HCT116 (cell line): ENCODE results near the gene PSKH1. TPM values are rescaled to one million over a fixed set of nuclear protein-coding genes. Genes with fewer than 3 reads are reported as not detected.

Experiments used
- ATAC-seq: fragments of 200-7000 bp; cut with Tn5 transposase; 2 replicates; pipeline ENCODE4 v1.9.1; 2020; ENCODE audit warnings: mild to moderate bottlenecking, moderate library complexity
- BruUV-seq: library from RNA; stranded (reverse); fragments of 400-500 nt; replicated peaks from 2 replicates; lab custom pipeline; 2021; lab: Mats Ljungman, UMichigan
- CTCF ChIA-PET: fragments of 300-600 bp; sonication (Branson Sonifier 250); formaldehyde crosslinking; loops from one replicate; lab custom pipeline; 2021; ENCODE audit warnings: antibody characterized with exemption; lab: Charles Lee
- POLR2A ChIA-PET: fragments of 300-600, 350-600 bp; sonication (Branson Sonifier 250); formaldehyde crosslinking; loops from one replicate; lab custom pipeline; 2021; ENCODE audit warnings: antibody characterized with exemption; lab: Charles Lee
- RAD21 ChIA-PET, 2 experiments: fragments of 300-600 bp; sonication (Branson Sonifier 250); formaldehyde crosslinking; loops; one replicate each; lab custom pipeline; 2023; ENCODE audit warnings: low total read pairs in 2 of 2; ENCODE audit not compliant: uncharacterized antibody in 2 of 2, unreplicated experiment in 2 of 2, low non-redundant PET in 1 of 2; lab: Charles Lee
- DNase-seq: peaks from one replicate; pipeline ENCODE4 v3.0.0-alpha.2; 2010; ENCODE audit warnings: low read depth, low spot score
- H2AFZ ChIP-seq: fragments of 200-600 bp; shearing (Covaris generic), sonication (generic); 2 replicates; pipeline ENCODE4 v1.6.1; 2017; ENCODE audit warnings: low read depth, mixed run types, mixed read lengths, antibody characterized with exemption, low read length; ENCODE audit not compliant: poor library complexity, severe bottlenecking
- H3K27ac ChIP-seq: 2 replicates; pipeline ENCODE4 v1.5.1; 2012; ENCODE audit warnings: low read depth, low read length
- H3K27me3 ChIP-seq: fragments of 200-600 bp; sonication (generic); 2 replicates; pipeline ENCODE4 v1.6.1; 2016; ENCODE audit warnings: mixed run types, low read length, mixed read lengths; ENCODE audit not compliant: insufficient read depth
- H3K36me3 ChIP-seq, 2 experiments: fragments of 200-500 bp in 1 of 2; fragments of 200-600 bp in 1 of 2; sonication (Bioruptor generic) in 1 of 2; sonication (generic) in 1 of 2; 2 replicates each; pipeline versions ENCODE4 v1.5.1 to v1.6.1; 2014 to 2016; ENCODE audit warnings: low read length in 2 of 2, inconsistent platforms in 1 of 2, mixed read lengths in 1 of 2, mixed run types in 1 of 2; ENCODE audit not compliant: insufficient read depth in 2 of 2, control insufficient read depth in 1 of 2
- H3K4me1 ChIP-seq, 2 experiments: fragments of 200-600 bp in 1 of 2; sonication (generic) in 1 of 2; 2 replicates each; pipeline versions ENCODE4 v1.5.1 to v1.6.1; 2012 to 2017; ENCODE audit warnings: low read length in 2 of 2, inconsistent platforms in 1 of 2, mild to moderate bottlenecking in 1 of 2, mixed read lengths in 1 of 2, mixed run types in 1 of 2, moderate library complexity in 1 of 2; ENCODE audit not compliant: insufficient read depth in 2 of 2, control insufficient read depth in 1 of 2
- H3K4me2 ChIP-seq: fragments of 200-600 bp; sonication (generic); 2 replicates; pipeline ENCODE4 v1.6.1; 2017; ENCODE audit warnings: mixed run types, low read length, mixed read lengths
- H3K4me3 ChIP-seq, 2 experiments: fragments of 200-600 bp in 1 of 2; sonication (generic) in 1 of 2; replicated peaks in 1 of 2; 2 replicates each; pipeline ENCODE4 v1.5.1; 2011 to 2016; ENCODE audit warnings: low read length in 2 of 2, control low read depth in 1 of 2, low read depth in 1 of 2, mild to moderate bottlenecking in 1 of 2, mixed read lengths in 1 of 2, mixed run types in 1 of 2
- H3K79me2 ChIP-seq: fragments of 200-600 bp; sonication (generic); 2 replicates; pipeline ENCODE4 v1.6.1; 2017; ENCODE audit warnings: mild to moderate bottlenecking, mixed run types, low read length, moderate library complexity, mixed read lengths; ENCODE audit not compliant: insufficient read depth
- H3K9ac ChIP-seq: fragments of 200-600 bp; sonication (generic); 2 replicates; pipeline ENCODE4 v1.6.1; 2016; ENCODE audit warnings: low read length, mixed read lengths
- H3K9me2 ChIP-seq: fragments of 200-600 bp; sonication (generic), shearing (Covaris generic); 2 replicates; pipeline ENCODE4 v1.6.1; 2017; ENCODE audit warnings: mixed run types, mild to moderate bottlenecking, moderate library complexity; ENCODE audit not compliant: insufficient read depth
- H3K9me3 ChIP-seq, 2 experiments: fragments of 200-500 bp in 1 of 2; fragments of 200-600 bp in 1 of 2; sonication (Bioruptor generic) in 1 of 2; sonication (generic) in 1 of 2; 2 replicates each; pipeline ENCODE4 v1.6.1; 2014 to 2017; ENCODE audit warnings: low read length in 2 of 2, mixed read lengths in 2 of 2, inconsistent platforms in 1 of 2, low read depth in 1 of 2, mild to moderate bottlenecking in 1 of 2, mixed run types in 1 of 2, moderate library complexity in 1 of 2; ENCODE audit not compliant: control insufficient read depth in 1 of 2, insufficient read depth in 1 of 2
- H4K20me1 ChIP-seq: fragments of 200-600 bp; sonication (generic), shearing (Covaris generic); 2 replicates; pipeline ENCODE4 v1.6.1; 2017; ENCODE audit warnings: mixed run types, mild to moderate bottlenecking, moderate library complexity; ENCODE audit not compliant: insufficient read depth
- CEBPB ChIP-seq: IDR thresholded peaks from 2 replicates; pipeline ENCODE4 v1.6.1; 2012; ENCODE audit warnings: low read depth
- JUND ChIP-seq: IDR thresholded peaks from 2 replicates; pipeline ENCODE4 v1.6.1; 2012
- MAX ChIP-seq: IDR thresholded peaks from 2 replicates; pipeline ENCODE4 v1.6.1; 2012
- POLR2A ChIP-seq: IDR thresholded peaks from 2 replicates; pipeline ENCODE4 v1.7.0; 2011; ENCODE audit warnings: borderline replicate concordance; ENCODE audit not compliant: insufficient read depth, insufficient read length; ENCODE audit errors: extremely low read depth
- RAD21 ChIP-seq: IDR thresholded peaks from 2 replicates; pipeline ENCODE4 v1.6.1; 2012; ENCODE audit warnings: low read depth, mild to moderate bottlenecking
- SIN3A ChIP-seq: IDR thresholded peaks from 2 replicates; pipeline ENCODE4 v1.6.1; 2012; ENCODE audit warnings: low read depth
- SRF ChIP-seq: IDR thresholded peaks from 2 replicates; pipeline ENCODE4 v1.6.1; 2012; ENCODE audit warnings: low read depth
- ZFX ChIP-seq: fragments of 450-650 bp; IDR thresholded peaks from 2 replicates; pipeline ENCODE4 v1.6.1; 2017
- ZNF274 ChIP-seq: fragments of 200-500 bp; sonication (Bioruptor generic); IDR thresholded peaks from 2 replicates; pipeline ENCODE4 v1.6.1; 2014; ENCODE audit warnings: mild to moderate bottlenecking, low read depth, low read length, inconsistent platforms
- intact Hi-C: fragments of 100-400 bp; cut with micrococcal nuclease; formaldehyde crosslinking; loops from 2 replicates; pipeline ENCODE4 v1.10.0; 2022
- total RNA-seq: library from RNA; stranded (reverse); gene quantifications from one replicate; pipeline ENCODE4 v1.2.1, GENCODE V29; 2021; ENCODE audit not compliant: unreplicated experiment

Gene PSKH1
- total RNA-seq, 1 experiment from 2014 or later: 16.2 TPM

GRCh38 chr16:67882374-67883145, 10.5 kb upstream of the PSKH1 start:
- Histone ChIP-seq H3K4me3 (no peak overlapping the region), H3K79me2 (no peaks in the 10 kb centered on the region; the same call in 1 of the 2 replicates), H3K27ac (no peak overlapping the region), H3K9ac (no peak overlapping the region), H3K36me3 (peaks cover 35 to 57% of the 10 kb centered on the region in 2 experiments; a peak in 3 of 4 replicates), H4K20me1 (peaks cover 3% of the 10 kb centered on the region; the same call in 1 of the 2 replicates), H3K4me1 (no peaks in the 10 kb centered on the region), H3K4me2 (no peak overlapping the region), H3K9me2 (no peaks in the 10 kb centered on the region), H2AFZ (no peak overlapping the region), H3K27me3 (no peaks in the 10 kb centered on the region), H3K9me3 (no peaks in the 10 kb centered on the region)
- ChIA-PET POLR2A (no interaction called here), RAD21 (no interaction called here), CTCF (interaction anchor here (0.8 to 2.9 kb wide), 6 partner anchors 8 to 158 kb away, joined by 3 to 13 read pairs (median 10); partner anchors contain the start of genes EDC4 and PSKH1)
- intact Hi-C loops: loop anchor here (1.0 to 10.0 kb wide), 3 partner anchors 46 to 342 kb away; no protein-coding TSS in a partner anchor
- no TSS peak for BruUV-seq
- no peak for TF ChIP-seq POLR2A
- no peak for TF ChIP-seq SRF
- no peak for TF ChIP-seq MAX
- no peak for TF ChIP-seq ZNF274
- TF ChIP-seq JUND: no peak
- TF ChIP-seq ZFX: no peak
- TF ChIP-seq CEBPB: no peak
- no peak for TF ChIP-seq SIN3A
- TF ChIP-seq RAD21: no peak
- no peak for DNase-seq
- ATAC-seq: no peak
